SK-N-SH (cell line): ENCODE data around the gene GPATCH4. TPM values are rescaled to one million over a fixed set of nuclear protein-coding genes. Genes with fewer than 3 reads are reported as not detected.
A peak's percentile ranks its signal among the peaks of the same experiment; 100 is the strongest.

Experiments used
- CTCF ChIA-PET: fragments of 300-600, 350-600 bp; formaldehyde crosslinking; extraction: SDS; loops from one replicate; lab custom pipeline; 2021; lab: Yijun Ruan, JAX
- POLR2A ChIA-PET: fragments of 350-600 bp; sonication (Branson Sonifier 250); formaldehyde crosslinking; extraction: SDS; loops from one replicate; lab custom pipeline; 2020; ENCODE audit warnings: antibody characterized with exemption, inconsistent platforms; lab: Yijun Ruan, JAX
- DNase-seq: peaks from one replicate; pipeline ENCODE4 v3.0.0; 2012
- H2AFZ ChIP-seq: fragments of 200-600 bp; sonication (generic); 2 replicates; pipeline ENCODE4 v1.8.1; 2016; ENCODE audit warnings: antibody characterized with exemption, mild to moderate bottlenecking, low read depth
- H3F3A ChIP-seq: fragments of 200-600 bp; sonication (generic); replicated peaks from 2 replicates; pipeline ENCODE3; 2016; ENCODE audit warnings: antibody characterized with exemption, mild to moderate bottlenecking; ENCODE audit not compliant: insufficient read depth
- H3K27ac ChIP-seq, 2 experiments: fragments of 200-500 bp in 1 of 2; fragments of 200-600 bp in 1 of 2; sonication (Bioruptor generic) in 1 of 2; sonication (generic), shearing (Covaris generic) in 1 of 2; 2 replicates each; pipeline versions ENCODE4 v1.5.1 to v1.6.1; 2014 to 2016; ENCODE audit warnings: low read depth in 2 of 2, inconsistent platforms in 1 of 2, low read length in 1 of 2, mild to moderate bottlenecking in 1 of 2, mixed read lengths in 1 of 2
- H3K27me3 ChIP-seq: fragments of 200-600 bp; sonication (generic), shearing (Covaris generic); 2 replicates; pipeline ENCODE4 v1.6.1; 2016; ENCODE audit warnings: mixed run types; ENCODE audit not compliant: insufficient read depth
- H3K36me3 ChIP-seq, 2 experiments: fragments of 200-500 bp in 1 of 2; fragments of 200-600 bp in 1 of 2; sonication (Bioruptor generic) in 1 of 2; sonication (generic) in 1 of 2; replicated peaks in 1 of 2; 2 replicates each; pipeline versions ENCODE3 to v1.5.1; 2014 to 2016; ENCODE audit warnings: low read length in 1 of 2, mild to moderate bottlenecking in 1 of 2; ENCODE audit not compliant: insufficient read depth in 2 of 2, control insufficient read depth in 1 of 2
- H3K4me1 ChIP-seq, 2 experiments: fragments of 200-500 bp in 1 of 2; fragments of 200-600 bp in 1 of 2; sonication (Bioruptor generic) in 1 of 2; sonication (generic), shearing (Covaris generic) in 1 of 2; 2 replicates each; pipeline versions ENCODE4 v1.5.1 to v1.6.1; 2014 to 2016; ENCODE audit warnings: low read depth in 1 of 2, low read length in 1 of 2, mixed run types in 1 of 2; ENCODE audit not compliant: insufficient read depth in 2 of 2, control insufficient read depth in 1 of 2
- H3K4me2 ChIP-seq: fragments of 200-600 bp; sonication (generic), shearing (Covaris generic); 2 replicates; pipeline ENCODE4 v1.6.1; 2017; ENCODE audit warnings: mixed run types
- H3K4me3 ChIP-seq, 2 experiments: fragments of 200-500 bp in 1 of 2; fragments of 200-600 bp in 1 of 2; sonication (Bioruptor generic) in 1 of 2; sonication (generic), shearing (Covaris generic) in 1 of 2; 2 replicates each; pipeline versions ENCODE4 v1.5.1 to v1.8.1; 2014 to 2016; ENCODE audit warnings: low read depth in 2 of 2, inconsistent platforms in 1 of 2, low read length in 1 of 2, mild to moderate bottlenecking in 1 of 2, mixed read lengths in 1 of 2, moderate library complexity in 1 of 2
- H3K79me2 ChIP-seq: fragments of 200-600 bp; sonication (generic); 2 replicates; pipeline ENCODE4 v1.8.1; 2017; ENCODE audit warnings: mild to moderate bottlenecking; ENCODE audit not compliant: insufficient read depth
- H3K9ac ChIP-seq: fragments of 200-600 bp; sonication (generic); 2 replicates; pipeline ENCODE4 v1.6.1; 2017; ENCODE audit warnings: mixed run types
- H3K9me2 ChIP-seq: fragments of 200-600 bp; sonication (generic); 2 replicates; pipeline ENCODE4 v1.6.1; 2017; ENCODE audit warnings: mixed run types
- H3K9me3 ChIP-seq: fragments of 200-600 bp; sonication (generic); 2 replicates; pipeline ENCODE4 v1.6.1; 2017; ENCODE audit warnings: mixed run types, mild to moderate bottlenecking, moderate library complexity
- H4K20me1 ChIP-seq: fragments of 200-600 bp; sonication (generic); 2 replicates; pipeline ENCODE4 v1.6.1; 2017; ENCODE audit warnings: mild to moderate bottlenecking, mixed run types; ENCODE audit not compliant: insufficient read depth
- EP300 ChIP-seq, 2 experiments: IDR thresholded peaks; 2 replicates each; pipeline versions ENCODE4 v1.4.0 to v1.6.1; 2012; ENCODE audit warnings: borderline replicate concordance in 1 of 2, low read depth in 1 of 2, low read length in 1 of 2
- GABPA ChIP-seq: IDR thresholded peaks from 2 replicates; pipeline ENCODE4 v1.4.0; 2012; ENCODE audit warnings: low read depth, mild to moderate bottlenecking
- GATA2 ChIP-seq: sonication (generic); formaldehyde crosslinking; IDR thresholded peaks from 2 replicates; pipeline ENCODE4 v1.5.0; 2020; ENCODE audit warnings: mild to moderate bottlenecking, missing genetic modification reagents
- MAX ChIP-seq: IDR thresholded peaks from 2 replicates; pipeline ENCODE4 v1.4.0; 2012; ENCODE audit warnings: low read depth
- NFIC ChIP-seq: IDR thresholded peaks from 2 replicates; pipeline ENCODE4 v1.4.0; 2012; ENCODE audit warnings: borderline replicate concordance
- NRF1 ChIP-seq: IDR thresholded peaks from 2 replicates; pipeline ENCODE4 v1.6.1; 2012; ENCODE audit warnings: low read depth, mild to moderate bottlenecking, low read length
- RFX5 ChIP-seq: IDR thresholded peaks from 2 replicates; pipeline ENCODE4 v1.6.1; 2012; ENCODE audit warnings: mild to moderate bottlenecking, improper control_type of control experiment, low read length
- RXRA ChIP-seq: IDR thresholded peaks from 2 replicates; pipeline ENCODE4 v1.4.0; 2012; ENCODE audit warnings: low read depth, mild to moderate bottlenecking, borderline replicate concordance
- SMC3 ChIP-seq: IDR thresholded peaks from 2 replicates; pipeline ENCODE4 v1.6.1; 2012; ENCODE audit warnings: low read depth, low read length, improper control_type of control experiment
- TAF1 ChIP-seq: IDR thresholded peaks from 2 replicates; pipeline ENCODE4 v1.6.1; 2012; ENCODE audit warnings: low read depth, mild to moderate bottlenecking, low read length, moderate library complexity, borderline replicate concordance
- TEAD4 ChIP-seq: IDR thresholded peaks from 2 replicates; pipeline ENCODE4 v1.4.0; 2012; ENCODE audit warnings: mild to moderate bottlenecking, borderline replicate concordance; ENCODE audit not compliant: insufficient read depth
- WGBS: methylation state at CpG from one replicate; pipeline ENCODE4 v1.1.6; 2017; ENCODE audit warnings: low lambda C conversion rate; 5-methylcytosine and 5-hydroxymethylcytosine counted together
- polyA plus RNA-seq, 3 experiments: library from polyadenylated mRNA; depleted of rRNA; stranded (reverse); fragments of >200 nt; gene quantifications; 2 replicates each; pipeline ENCODE4 v1.2.3, GENCODE V29; 2012
- TF ChIP-seq, protein P1 (sequence below): IDR thresholded peaks from 2 replicates; pipeline ENCODE4 v1.4.0; 2012; ENCODE audit warnings: low read depth, borderline replicate concordance
- TF ChIP-seq, protein P2 (sequence below): IDR thresholded peaks from 2 replicates; pipeline ENCODE4; 2012

The GPATCH4 gene
- polyA plus RNA-seq, 1 of the 3 experiments (the other 2 are of a cell fraction), result 36.6 TPM

- H3K4me3 ChIP-seq, result no peak overlapping the region
- no peak overlapping the region for H2AFZ ChIP-seq
- H3K79me2 ChIP-seq, result no peaks in the 10 kb centered on the region
- peaks cover 59% of the 10 kb centered on the region for H3K27me3 ChIP-seq
- no peak overlapping the region for H3K27ac ChIP-seq
- peaks cover 3% of the 10 kb centered on the region for H3F3A ChIP-seq
- ChIA-PET POLR2A (no interaction called here), CTCF (interaction anchor here (0.8 to 17.8 kb wide), 4 partner anchors 11 to 68 kb away, joined by 3 to 252 read pairs (median 125); partner anchors contain the start of gene CRABP2)
- 45% methylated on average over 6 of the region's 8 CpGs for WGBS
- H3K9me3 ChIP-seq, result no peaks in the 10 kb centered on the region
- no peak overlapping the region for H3K4me2 ChIP-seq
- DNase-seq, result peak; percentile 12
- H3K4me1 ChIP-seq, result peaks cover 0 to 34% of the 10 kb centered on the region in 2 experiments; a peak in 1 of 4 replicates
- H3K9me2 ChIP-seq, result no peaks in the 10 kb centered on the region
- TF ChIP-seq TEAD4, result no peak
- TF ChIP-seq, protein P1, sequence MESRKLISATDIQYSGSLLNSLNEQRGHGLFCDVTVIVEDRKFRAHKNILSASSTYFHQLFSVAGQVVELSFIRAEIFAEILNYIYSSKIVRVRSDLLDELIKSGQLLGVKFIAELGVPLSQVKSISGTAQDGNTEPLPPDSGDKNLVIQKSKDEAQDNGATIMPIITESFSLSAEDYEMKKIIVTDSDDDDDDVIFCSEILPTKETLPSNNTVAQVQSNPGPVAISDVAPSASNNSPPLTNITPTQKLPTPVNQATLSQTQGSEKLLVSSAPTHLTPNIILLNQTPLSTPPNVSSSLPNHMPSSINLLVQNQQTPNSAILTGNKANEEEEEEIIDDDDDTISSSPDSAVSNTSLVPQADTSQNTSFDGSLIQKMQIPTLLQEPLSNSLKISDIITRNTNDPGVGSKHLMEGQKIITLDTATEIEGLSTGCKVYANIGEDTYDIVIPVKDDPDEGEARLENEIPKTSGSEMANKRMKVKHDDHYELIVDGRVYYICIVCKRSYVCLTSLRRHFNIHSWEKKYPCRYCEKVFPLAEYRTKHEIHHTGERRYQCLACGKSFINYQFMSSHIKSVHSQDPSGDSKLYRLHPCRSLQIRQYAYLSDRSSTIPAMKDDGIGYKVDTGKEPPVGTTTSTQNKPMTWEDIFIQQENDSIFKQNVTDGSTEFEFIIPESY, result no peak
- TF ChIP-seq GATA2 (CRISPR knock-in tag), result no peak
- no peak for TF ChIP-seq MAX
- TF ChIP-seq RFX5, result no peak
- TF ChIP-seq NFIC, result no peak
- TF ChIP-seq EP300 (IDR thresholded peaks at IDR 0.05; ENCODE audit: borderline replicate concordance in 1 of 2, low read depth in 1 of 2, low read length in 1 of 2), result no peak
- TF ChIP-seq RXRA, result no peak
- TF ChIP-seq SMC3, result no peak
- TF ChIP-seq GABPA, result no peak
- TF ChIP-seq, protein P2, sequence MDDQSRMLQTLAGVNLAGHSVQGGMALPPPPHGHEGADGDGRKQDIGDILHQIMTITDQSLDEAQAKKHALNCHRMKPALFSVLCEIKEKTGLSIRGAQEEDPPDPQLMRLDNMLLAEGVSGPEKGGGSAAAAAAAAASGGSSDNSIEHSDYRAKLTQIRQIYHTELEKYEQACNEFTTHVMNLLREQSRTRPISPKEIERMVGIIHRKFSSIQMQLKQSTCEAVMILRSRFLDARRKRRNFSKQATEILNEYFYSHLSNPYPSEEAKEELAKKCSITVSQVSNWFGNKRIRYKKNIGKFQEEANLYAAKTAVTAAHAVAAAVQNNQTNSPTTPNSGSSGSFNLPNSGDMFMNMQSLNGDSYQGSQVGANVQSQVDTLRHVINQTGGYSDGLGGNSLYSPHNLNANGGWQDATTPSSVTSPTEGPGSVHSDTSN, result no peak
- no peak for TF ChIP-seq TAF1
- H3K36me3 ChIP-seq, result no peaks in the 10 kb centered on the region
- no peak overlapping the region for H3K9ac ChIP-seq
- no peaks in the 10 kb centered on the region for H4K20me1 ChIP-seq
Observed at GRCh38 chr1:156638189-156638985, 37.1 kb upstream of the GPATCH4 start.

GRCh38 chr1:156632355-156632754 is 31.1 kb upstream of the GPATCH4 start:
- POLR2A ChIA-PET, result no interaction called here
- H3K36me3 ChIP-seq, result no peaks in the 10 kb centered on the region

More at GRCh38 chr1:156632355-156632754, 31.1 kb upstream of the GPATCH4 start:
- no peak for TF ChIP-seq NRF1
- Histone ChIP-seq H3K4me2 (no peak overlapping the region), H3K9ac (no peak overlapping the region), H3K4me1 (no peaks in the 10 kb centered on the region), H4K20me1 (no peaks in the 10 kb centered on the region), H3K79me2 (no peaks in the 10 kb centered on the region), H3K9me2 (no peaks in the 10 kb centered on the region), H3K9me3 (no peaks in the 10 kb centered on the region), H3K4me3 (no peak overlapping the region), H3K27ac (no peak overlapping the region), H3F3A (no peaks in the 10 kb centered on the region), H2AFZ (no peak overlapping the region), H3K27me3 (peaks cover 52% of the 10 kb centered on the region; the same call in 1 of the 2 replicates)
- 67% methylated on average over 1 of the region's 3 CpGs for WGBS
- CTCF ChIA-PET, result interaction anchor here (1.3 to 3.7 kb wide), 4 partner anchors 16 to 57 kb away, joined by 4 to 54 read pairs (median 5); no protein-coding TSS in a partner anchor
- DNase-seq, result peak; percentile 4
